ENCODE data around the gene GRAMD1A. TPM values are rescaled to one million over a fixed set of nuclear protein-coding genes. Genes with fewer than 3 reads are reported as not detected.
"Not testable (repeated sequence)": the region's sequence is repeated elsewhere in the genome, so short reads cannot be mapped to it uniquely, and the experiment has no call there.

Gene GRAMD1A
- total and polyA plus RNA-seq, 2 donors (not counting 1 experiment from before 2014, with no cell fraction given): 83.8 to 102 TPM

DNA sequence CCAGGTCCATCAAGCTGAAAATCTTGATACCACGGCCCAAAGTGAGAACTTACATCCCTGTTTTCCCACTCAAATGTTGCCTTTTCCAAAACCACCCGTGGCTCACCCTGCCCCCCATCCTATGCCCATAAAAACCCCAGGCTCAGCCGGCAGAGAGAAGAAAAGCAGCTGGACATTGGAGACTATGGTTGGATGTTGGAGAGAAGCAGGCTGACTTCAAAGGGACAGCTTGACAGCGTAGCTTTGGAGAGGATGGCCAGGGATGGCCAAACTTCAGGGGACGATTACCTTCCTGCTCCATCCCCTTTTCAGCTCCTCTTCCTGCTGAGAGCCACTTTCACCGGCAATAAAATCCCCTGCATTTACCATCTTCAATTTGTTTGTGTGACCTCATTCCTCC lies 32.6 kb upstream of the GRAMD1A start:
- peaks cover 6 to 10% of the 10 kb centered on the region in 2 donors for H3K4me1 ChIP-seq (ENCODE audit: control insufficient read depth in 2 of 2, insufficient read depth in 2 of 2, low read length in 2 of 2)
- no peak overlapping the region for H3K9ac ChIP-seq (ENCODE audit: low read length)
- H3K36me3 ChIP-seq (replicated peaks in 1 of 2; ENCODE audit: control extremely low read depth in 1 of 2, control insufficient read depth in 1 of 2, extremely low read depth in 1 of 2, insufficient read depth in 2 of 2, low read length in 1 of 2): no peaks in the 10 kb centered on the region
- Mint-ChIP-seq H3K9me3 (ENCODE audit: insufficient read depth) (no peaks in the 10 kb centered on the region), H3K27ac (no peak overlapping the region), H3K4me3 (no peak overlapping the region), H3K4me1 (peaks cover 12% of the 10 kb centered on the region), H3K27me3 (peaks cover 13% of the 10 kb centered on the region)
- no peaks in the 10 kb centered on the region for H4K20me1 ChIP-seq (ENCODE audit: control insufficient read depth, insufficient read depth, low read length, poor library complexity, severe bottlenecking)
- peaks cover 0 to 22% (median 10%) of the 10 kb centered on the region in 3 donors for H3K9me3 ChIP-seq (ENCODE audit: control extremely low read depth in 1 of 3, control insufficient read depth in 2 of 3, insufficient read depth in 1 of 3, low read length in 2 of 3)
- peaks cover 0 to 3% (median 0%) of the 10 kb centered on the region in 4 experiments for H3K27me3 ChIP-seq (replicated peaks in 1 of 4; ENCODE audit: control extremely low read depth in 1 of 4, control insufficient read depth in 3 of 4, insufficient read depth in 4 of 4, low read length in 3 of 4)
- no peak for TF ChIP-seq EZH2 (IDR thresholded peaks at IDR 0.05; ENCODE audit: borderline replicate concordance, insufficient read depth, low read depth, low read length, poor library complexity, severe bottlenecking)
- TF ChIP-seq, protein P1, sequence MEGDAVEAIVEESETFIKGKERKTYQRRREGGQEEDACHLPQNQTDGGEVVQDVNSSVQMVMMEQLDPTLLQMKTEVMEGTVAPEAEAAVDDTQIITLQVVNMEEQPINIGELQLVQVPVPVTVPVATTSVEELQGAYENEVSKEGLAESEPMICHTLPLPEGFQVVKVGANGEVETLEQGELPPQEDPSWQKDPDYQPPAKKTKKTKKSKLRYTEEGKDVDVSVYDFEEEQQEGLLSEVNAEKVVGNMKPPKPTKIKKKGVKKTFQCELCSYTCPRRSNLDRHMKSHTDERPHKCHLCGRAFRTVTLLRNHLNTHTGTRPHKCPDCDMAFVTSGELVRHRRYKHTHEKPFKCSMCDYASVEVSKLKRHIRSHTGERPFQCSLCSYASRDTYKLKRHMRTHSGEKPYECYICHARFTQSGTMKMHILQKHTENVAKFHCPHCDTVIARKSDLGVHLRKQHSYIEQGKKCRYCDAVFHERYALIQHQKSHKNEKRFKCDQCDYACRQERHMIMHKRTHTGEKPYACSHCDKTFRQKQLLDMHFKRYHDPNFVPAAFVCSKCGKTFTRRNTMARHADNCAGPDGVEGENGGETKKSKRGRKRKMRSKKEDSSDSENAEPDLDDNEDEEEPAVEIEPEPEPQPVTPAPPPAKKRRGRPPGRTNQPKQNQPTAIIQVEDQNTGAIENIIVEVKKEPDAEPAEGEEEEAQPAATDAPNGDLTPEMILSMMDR (IDR thresholded peaks at IDR 0.05): no peak
- H2AFZ ChIP-seq (ENCODE audit: insufficient read depth, low read depth, low read length, poor library complexity, severe bottlenecking): no peak overlapping the region
- CTCF ChIA-PET: interaction anchor here (1.0 to 1.6 kb wide), 4 partner anchors 40 to 77 kb away, joined by 3 to 4 read pairs (median 4); no protein-coding TSS in a partner anchor
- H3K4me3 ChIP-seq (ENCODE audit: control extremely low read depth in 1 of 5, extremely low read depth in 1 of 5, insufficient read depth in 1 of 5, low read depth in 2 of 5, low read length in 4 of 5): no peak overlapping the region
- ATAC-seq (ENCODE audit: low read depth) (no peak), DNase-seq (no peak)
- 100% methylated on average over 2 of the region's 6 CpGs for WGBS (ENCODE audit: insufficient coverage)
- POLR2A ChIA-PET: no interaction called here
- H3K4me2 ChIP-seq (replicated peaks; ENCODE audit: low read depth, low read length, poor library complexity, severe bottlenecking): no peak overlapping the region
- H3K27ac ChIP-seq (ENCODE audit: low read length in 2 of 2): no peak overlapping the region
- H3K79me2 ChIP-seq (ENCODE audit: control insufficient read depth, insufficient read depth, low read length): peaks cover 14% of the 10 kb centered on the region
- intact Hi-C loops (cut with micrococcal nuclease): no loop called here

DNA sequence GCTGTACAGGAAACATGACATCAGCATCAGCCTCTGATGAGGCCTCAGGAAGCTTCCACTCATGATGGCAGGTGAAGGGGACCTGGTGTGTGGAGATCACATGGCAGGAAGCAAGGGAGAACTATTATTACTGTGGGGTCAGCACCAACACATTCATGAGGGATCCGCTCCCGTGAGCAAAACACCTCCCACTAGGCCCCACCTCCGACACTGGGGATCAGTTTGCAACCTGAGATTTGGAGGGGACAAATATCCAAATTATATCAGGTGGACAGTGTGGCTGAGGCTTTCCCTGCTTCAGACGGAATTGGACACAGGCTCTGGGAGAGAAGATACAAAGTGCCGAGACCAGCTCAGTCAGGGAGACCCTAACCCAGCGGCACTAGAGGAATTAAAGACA lies 30.4 kb upstream of the GRAMD1A start:
- Histone ChIP-seq H3K4me3 (ENCODE audit: control extremely low read depth in 1 of 5, extremely low read depth in 1 of 5, insufficient read depth in 1 of 5, low read depth in 2 of 5, low read length in 4 of 5) (no peak overlapping the region), H3K4me2 (replicated peaks; ENCODE audit: low read depth, low read length, poor library complexity, severe bottlenecking) (no peak overlapping the region), H2AFZ (ENCODE audit: insufficient read depth, low read depth, low read length, poor library complexity, severe bottlenecking) (no peak overlapping the region), H3K27ac (ENCODE audit: low read length in 2 of 2) (no peak overlapping the region), H4K20me1 (ENCODE audit: control insufficient read depth, insufficient read depth, low read length, poor library complexity, severe bottlenecking) (no peaks in the 10 kb centered on the region), H3K79me2 (ENCODE audit: control insufficient read depth, insufficient read depth, low read length) (no peaks in the 10 kb centered on the region), H3K36me3 (replicated peaks in 1 of 2; ENCODE audit: control extremely low read depth in 1 of 2, control insufficient read depth in 1 of 2, extremely low read depth in 1 of 2, insufficient read depth in 2 of 2, low read length in 1 of 2) (no peaks in the 10 kb centered on the region), H3K4me1 (ENCODE audit: control insufficient read depth in 2 of 2, insufficient read depth in 2 of 2, low read length in 2 of 2) (peaks cover 0 to 8% of the 10 kb centered on the region in 2 donors), H3K9me3 (ENCODE audit: control extremely low read depth in 1 of 3, control insufficient read depth in 2 of 3, insufficient read depth in 1 of 3, low read length in 2 of 3) (peaks cover 0 to 17% (median 10%) of the 10 kb centered on the region in 3 donors), H3K27me3 (replicated peaks in 1 of 4; ENCODE audit: control extremely low read depth in 1 of 4, control insufficient read depth in 3 of 4, insufficient read depth in 4 of 4, low read length in 3 of 4) (peaks cover 0 to 3% (median 0%) of the 10 kb centered on the region in 4 experiments), H3K9ac (ENCODE audit: low read length) (no peak overlapping the region)
- DNase-seq: no peak
- no peak for TF ChIP-seq EZH2 (IDR thresholded peaks at IDR 0.05; ENCODE audit: borderline replicate concordance, insufficient read depth, low read depth, low read length, poor library complexity, severe bottlenecking)
- TF ChIP-seq, protein P1 (IDR thresholded peaks at IDR 0.05): no peak
- no peak overlapping the region for H3K27ac Mint-ChIP-seq
- H3K9me3 Mint-ChIP-seq (ENCODE audit: insufficient read depth): no peaks in the 10 kb centered on the region
- no peak overlapping the region for H3K4me3 Mint-ChIP-seq
- H3K4me1 Mint-ChIP-seq: peaks cover 6% of the 10 kb centered on the region
- CTCF ChIA-PET: interaction anchor here (5.2 kb wide), 1 partner anchor 43 kb away, joined by 71 read pairs; no protein-coding TSS in a partner anchor
- WGBS (ENCODE audit: insufficient coverage): no CpG with 5 or more reads among the region's 6 CpGs
- ATAC-seq (ENCODE audit: low read depth): no peak
- H3K27me3 Mint-ChIP-seq: peaks cover 13% of the 10 kb centered on the region
- POLR2A ChIA-PET: no interaction called here
- intact Hi-C loops (cut with micrococcal nuclease): no loop called here

DNA sequence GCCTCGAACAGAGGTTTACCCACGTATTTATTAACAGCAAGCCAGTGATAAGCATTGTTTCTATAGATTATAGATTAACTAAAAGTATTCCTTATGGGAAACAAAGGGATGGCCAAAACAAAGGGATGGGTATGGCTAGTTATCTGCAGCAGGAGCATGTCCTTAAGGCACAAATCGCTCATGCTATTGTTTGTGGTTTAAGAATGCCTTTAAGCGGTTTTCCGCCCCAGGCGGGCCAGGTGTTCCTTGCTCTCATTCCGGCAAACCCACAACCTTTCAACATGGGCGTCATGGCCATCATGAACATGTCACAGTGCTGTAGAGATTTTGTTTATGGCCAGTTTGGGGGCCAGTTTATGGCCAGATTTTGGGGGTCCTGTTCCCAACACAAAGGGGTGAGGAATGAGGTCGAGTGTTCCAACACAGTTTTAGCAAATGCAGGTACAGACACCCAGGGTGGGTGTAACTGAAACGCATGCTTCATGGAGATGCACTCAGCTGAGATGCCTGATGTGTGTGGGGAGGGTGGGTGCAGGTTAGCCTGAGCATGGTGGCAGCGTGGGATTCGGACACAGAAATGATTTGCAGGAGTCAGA lies 29.8 kb upstream of the GRAMD1A start:
- DNase-seq; ATAC-seq (ENCODE audit: low read depth); H3K9me3 Mint-ChIP-seq (ENCODE audit: insufficient read depth); H3K4me3 ChIP-seq (ENCODE audit: control extremely low read depth in 1 of 5, extremely low read depth in 1 of 5, insufficient read depth in 1 of 5, low read depth in 2 of 5, low read length in 4 of 5); H3K4me1 ChIP-seq (ENCODE audit: control insufficient read depth in 2 of 2, insufficient read depth in 2 of 2, low read length in 2 of 2); intact Hi-C loops (cut with micrococcal nuclease); H3K4me1 Mint-ChIP-seq; H3K9ac ChIP-seq (ENCODE audit: low read length); H3K27me3 ChIP-seq (replicated peaks in 1 of 4; ENCODE audit: control extremely low read depth in 1 of 4, control insufficient read depth in 3 of 4, insufficient read depth in 4 of 4, low read length in 3 of 4); H2AFZ ChIP-seq (ENCODE audit: insufficient read depth, low read depth, low read length, poor library complexity, severe bottlenecking); H3K79me2 ChIP-seq (ENCODE audit: control insufficient read depth, insufficient read depth, low read length); POLR2A ChIA-PET; H3K4me3 Mint-ChIP-seq; H3K27ac ChIP-seq (ENCODE audit: low read length in 2 of 2); H3K36me3 ChIP-seq (replicated peaks in 1 of 2; ENCODE audit: control extremely low read depth in 1 of 2, control insufficient read depth in 1 of 2, extremely low read depth in 1 of 2, insufficient read depth in 2 of 2, low read length in 1 of 2); H3K4me2 ChIP-seq (replicated peaks; ENCODE audit: low read depth, low read length, poor library complexity, severe bottlenecking); H3K27ac Mint-ChIP-seq; H4K20me1 ChIP-seq (ENCODE audit: control insufficient read depth, insufficient read depth, low read length, poor library complexity, severe bottlenecking): not testable (repeated sequence)
- CTCF ChIA-PET: interaction anchor here (5.2 kb wide), 1 partner anchor 42 kb away, joined by 71 read pairs; no protein-coding TSS in a partner anchor
- WGBS (ENCODE audit: insufficient coverage): 79% methylated on average over 2 of the region's 12 CpGs
- H3K9me3 ChIP-seq (ENCODE audit: control extremely low read depth in 1 of 3, control insufficient read depth in 2 of 3, insufficient read depth in 1 of 3, low read length in 2 of 3): peaks cover 0 to 17% (median 10%) of the 10 kb centered on the region in 3 donors
- peaks cover 13% of the 10 kb centered on the region for H3K27me3 Mint-ChIP-seq
